ENCODE measurements around the gene VSIG10L. TPM values are rescaled to one million over a fixed set of nuclear protein-coding genes. Genes with fewer than 3 reads are reported as not detected.

VSIG10L gene
- total RNA-seq = 2.3 TPM

- no peak for DNase-seq
Observed at GRCh38 chr19:51341976-51342580, at the start of gene VSIG10L. Gene VSIG10L (minus strand): TSS chr19:51342139. CDS start chr19:51342124, 15 bp downstream.

- DNase-seq = no peak
Observed at GRCh38 chr19:51391073-51391611, 49.2 kb upstream of the VSIG10L start.

- DNase-seq = no peak
Observed at GRCh38 chr19:51389143-51389542, 47.2 kb upstream of the VSIG10L start.

- no peak for DNase-seq
Observed at GRCh38 chr19:51387924-51388389, 46.0 kb upstream of the VSIG10L start, which contains the start of gene LIM2. Gene LIM2 (minus strand): TSS chr19:51387974. CDS start chr19:51387443, 531 bp downstream.

GRCh38 chr19:51386882-51387520, 45.1 kb upstream of the VSIG10L start:
- DNase-seq = no peak

- DNase-seq = no peak
Observed at GRCh38 chr19:51382004-51382403, 40.1 kb upstream of the VSIG10L start.

- no peak for DNase-seq
Observed at GRCh38 chr19:51380379-51380778, 38.4 kb upstream of the VSIG10L start.

- no peak for DNase-seq
Observed at GRCh38 chr19:51377422-51377821, 35.5 kb upstream of the VSIG10L start.

- no peak for DNase-seq
Observed at GRCh38 chr19:51375504-51376221, 33.7 kb upstream of the VSIG10L start.

- no peak for DNase-seq
Observed at GRCh38 chr19:51372649-51373504, 30.9 kb upstream of the VSIG10L start, which contains the start of gene NKG7. Gene NKG7 (minus strand): TSS chr19:51372654. CDS start chr19:51372535, 119 bp downstream.

- no peak for DNase-seq
Observed at GRCh38 chr19:51372021-51372648, 30.2 kb upstream of the VSIG10L start.

- DNase-seq = no peak
Observed at GRCh38 chr19:51371186-51371690, 29.3 kb upstream of the VSIG10L start.

- no peak for DNase-seq
Observed at GRCh38 chr19:51370230-51370629, 28.3 kb upstream of the VSIG10L start.

- no peak for DNase-seq
Observed at GRCh38 chr19:51368366-51369282, 26.7 kb upstream of the VSIG10L start, which contains the start of gene CLDND2. Gene CLDND2 (minus strand): TSS chr19:51369003. CDS start chr19:51368577, 426 bp downstream.

GRCh38 chr19:51367565-51368365, 25.8 kb upstream of the VSIG10L start:
- DNase-seq = peak; percentile 97

- DNase-seq = no peak
Observed at GRCh38 chr19:51367255-51367564, 25.3 kb upstream of the VSIG10L start.

- DNase-seq = peak; percentile 97
Observed at GRCh38 chr19:51366389-51367254, 24.7 kb upstream of the VSIG10L start.

GRCh38 chr19:51365965-51366388, 24.0 kb upstream of the VSIG10L start, which contains the start of gene ETFB:
Gene ETFB (minus strand): TSS chr19:51366388. CDS start chr19:51366326, 62 bp downstream.
- no peak for DNase-seq
